GM10248 (cell line): ENCODE measurements around the gene SH3PXD2B.
"Not testable (repeated sequence)": the region's sequence is repeated elsewhere in the genome, so short reads cannot be mapped to it uniquely, and the experiment has no call there.

Source experiments
- CTCF ChIA-PET: fragments of 300-600 bp; sonication (Branson Sonifier 250); formaldehyde crosslinking; extraction: SDS; loops from one replicate; lab custom pipeline; 2021; ENCODE audit warnings: antibody characterized with exemption; lab: Yijun Ruan, JAX
- POLR2A ChIA-PET: fragments of 350-650 bp; sonication (Branson Sonifier 250); formaldehyde crosslinking; extraction: SDS; loops from one replicate; lab custom pipeline; 2020; ENCODE audit warnings: antibody characterized with exemption; lab: Yijun Ruan, JAX
- DNase-seq: peaks from one replicate; pipeline ENCODE4 v3.0.0; 2012; ENCODE audit errors: extremely low spot score
- TF ChIP-seq, protein P1 (sequence below): IDR thresholded peaks from 2 replicates; pipeline ENCODE4 v1.5.1; 2012; ENCODE audit warnings: mild to moderate bottlenecking, low read depth; ENCODE audit errors: extremely low read depth, missing control alignments, control extremely low read depth

Gene SH3PXD2B

DNA sequence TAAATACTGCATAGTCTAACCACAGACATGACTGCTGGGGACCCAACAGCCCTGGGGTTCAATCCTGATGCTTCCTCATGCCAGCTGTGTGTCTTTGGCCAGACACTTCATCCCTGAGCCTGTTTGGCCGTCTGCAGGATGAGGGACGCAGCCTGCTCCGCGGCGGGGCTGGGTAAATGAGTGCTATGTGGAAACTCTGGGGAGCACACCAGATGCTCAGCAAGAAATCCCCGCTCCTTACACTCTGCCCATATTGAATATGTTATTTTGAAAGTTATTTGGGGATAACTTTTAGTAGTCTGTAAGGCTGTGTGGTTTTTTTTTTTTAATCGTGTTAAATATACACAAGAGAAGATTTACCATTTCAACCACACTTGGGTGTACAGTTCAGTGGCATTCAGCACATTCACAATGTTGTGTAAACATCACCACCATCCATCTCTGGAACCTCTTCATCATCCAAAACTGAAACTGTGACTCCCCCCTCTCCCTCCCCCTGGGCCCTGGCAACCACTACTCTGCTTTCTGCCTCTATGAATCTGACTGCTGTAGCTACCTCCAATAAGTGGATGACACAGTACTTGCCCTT lies 42.7 kb downstream of the SH3PXD2B start:
- CTCF ChIA-PET, result no interaction called here
- POLR2A ChIA-PET, result interaction anchor here (0.6 kb wide), 1 partner anchor 652 kb away, joined by 6 read pairs; no protein-coding TSS in a partner anchor
- TF ChIP-seq, protein P1, sequence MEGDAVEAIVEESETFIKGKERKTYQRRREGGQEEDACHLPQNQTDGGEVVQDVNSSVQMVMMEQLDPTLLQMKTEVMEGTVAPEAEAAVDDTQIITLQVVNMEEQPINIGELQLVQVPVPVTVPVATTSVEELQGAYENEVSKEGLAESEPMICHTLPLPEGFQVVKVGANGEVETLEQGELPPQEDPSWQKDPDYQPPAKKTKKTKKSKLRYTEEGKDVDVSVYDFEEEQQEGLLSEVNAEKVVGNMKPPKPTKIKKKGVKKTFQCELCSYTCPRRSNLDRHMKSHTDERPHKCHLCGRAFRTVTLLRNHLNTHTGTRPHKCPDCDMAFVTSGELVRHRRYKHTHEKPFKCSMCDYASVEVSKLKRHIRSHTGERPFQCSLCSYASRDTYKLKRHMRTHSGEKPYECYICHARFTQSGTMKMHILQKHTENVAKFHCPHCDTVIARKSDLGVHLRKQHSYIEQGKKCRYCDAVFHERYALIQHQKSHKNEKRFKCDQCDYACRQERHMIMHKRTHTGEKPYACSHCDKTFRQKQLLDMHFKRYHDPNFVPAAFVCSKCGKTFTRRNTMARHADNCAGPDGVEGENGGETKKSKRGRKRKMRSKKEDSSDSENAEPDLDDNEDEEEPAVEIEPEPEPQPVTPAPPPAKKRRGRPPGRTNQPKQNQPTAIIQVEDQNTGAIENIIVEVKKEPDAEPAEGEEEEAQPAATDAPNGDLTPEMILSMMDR, result no peak
- DNase-seq, result no peak

DNA sequence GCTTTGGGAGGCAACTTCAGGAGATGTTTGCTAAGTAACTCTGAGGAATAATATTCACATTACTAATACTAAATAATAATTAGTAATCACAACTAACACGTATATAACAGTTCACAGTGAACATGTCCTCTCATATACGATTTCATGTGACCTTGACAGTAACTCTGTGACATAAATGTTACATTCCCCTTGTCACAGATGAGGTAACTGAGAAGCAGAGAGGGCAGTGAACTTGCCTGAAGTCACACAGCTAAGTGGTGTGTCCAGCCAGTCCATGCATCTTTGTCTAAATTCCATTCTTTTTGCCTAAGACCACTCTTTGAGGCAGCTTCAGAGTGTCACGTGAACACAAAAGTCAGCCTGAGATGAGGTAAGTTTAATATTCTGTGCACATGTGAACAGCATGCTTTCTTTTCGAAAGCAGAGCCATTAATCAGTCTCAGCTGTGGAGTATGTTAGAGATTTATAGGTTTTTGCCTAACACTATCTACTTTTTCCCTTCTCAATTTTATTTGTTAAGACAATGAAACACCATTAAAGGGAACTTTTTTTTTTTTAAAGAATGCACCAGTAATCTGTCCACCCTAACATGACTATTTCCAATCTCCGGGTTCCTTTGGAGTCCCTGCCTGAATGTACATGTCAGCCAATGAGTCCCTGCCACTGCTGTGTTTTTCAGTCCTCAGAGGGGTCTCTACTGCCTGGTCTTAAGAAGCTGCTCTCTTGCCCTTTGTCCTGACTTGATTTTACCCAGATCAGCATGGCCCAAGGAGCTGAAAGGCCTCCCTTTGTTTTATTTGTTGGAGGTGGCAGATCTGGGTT lies 43.5 kb downstream of the SH3PXD2B start:
- DNase-seq, result no peak
- TF ChIP-seq, protein P1, result no peak
- POLR2A ChIA-PET, result interaction anchor here (0.6 kb wide), 1 partner anchor 652 kb away, joined by 6 read pairs; no protein-coding TSS in a partner anchor
- CTCF ChIA-PET, result no interaction called here

DNA sequence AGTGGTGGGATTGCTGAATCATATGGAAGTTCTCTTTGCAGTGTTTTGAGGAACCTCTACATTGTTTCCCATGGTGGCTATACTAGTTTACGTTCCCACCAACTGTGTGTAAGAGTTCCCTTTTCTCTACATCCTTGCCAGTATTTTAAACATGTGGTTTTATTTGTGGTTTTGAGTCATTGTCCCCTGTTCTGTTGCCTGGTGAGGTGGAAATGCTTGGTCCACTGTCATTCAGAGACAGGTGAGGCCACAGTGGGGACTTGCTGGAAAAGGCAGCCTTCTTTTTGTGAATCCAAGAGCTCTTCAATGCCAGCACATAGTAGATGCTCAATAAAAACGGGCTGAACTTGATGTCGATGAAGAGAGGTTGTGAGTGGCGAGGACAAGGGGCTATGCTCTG lies 44.2 kb downstream of the SH3PXD2B start:
- DNase-seq, result no peak
- ChIA-PET POLR2A (no interaction called here), CTCF (interaction anchor here (1.5 kb wide), 1 partner anchor 15 kb away, joined by 4 read pairs; no protein-coding TSS in a partner anchor)
- TF ChIP-seq, protein P1, result no peak

DNA sequence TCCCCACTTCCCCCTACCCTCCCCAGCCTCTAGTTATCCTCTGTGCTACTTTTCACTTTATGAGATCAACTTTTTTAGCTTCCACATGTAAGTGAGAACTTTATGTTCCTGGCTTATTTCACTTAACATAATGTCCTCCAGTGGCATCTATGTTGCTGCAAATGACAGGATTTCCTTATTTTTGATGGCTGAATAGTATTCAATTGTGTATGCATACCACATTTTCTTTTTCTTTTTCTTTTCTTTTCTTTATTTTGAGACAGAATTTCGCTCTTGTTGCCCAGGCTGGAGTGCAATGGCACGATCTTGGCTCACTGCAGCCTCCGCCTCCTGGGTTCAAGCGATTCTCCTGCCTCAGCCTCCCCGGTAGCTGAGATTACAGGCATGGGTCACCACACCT lies 44.8 kb downstream of the SH3PXD2B start:
- DNase-seq, POLR2A ChIA-PET: not testable (repeated sequence)
- CTCF ChIA-PET, result interaction anchor here (1.5 kb wide), 1 partner anchor 16 kb away, joined by 4 read pairs; no protein-coding TSS in a partner anchor

DNA sequence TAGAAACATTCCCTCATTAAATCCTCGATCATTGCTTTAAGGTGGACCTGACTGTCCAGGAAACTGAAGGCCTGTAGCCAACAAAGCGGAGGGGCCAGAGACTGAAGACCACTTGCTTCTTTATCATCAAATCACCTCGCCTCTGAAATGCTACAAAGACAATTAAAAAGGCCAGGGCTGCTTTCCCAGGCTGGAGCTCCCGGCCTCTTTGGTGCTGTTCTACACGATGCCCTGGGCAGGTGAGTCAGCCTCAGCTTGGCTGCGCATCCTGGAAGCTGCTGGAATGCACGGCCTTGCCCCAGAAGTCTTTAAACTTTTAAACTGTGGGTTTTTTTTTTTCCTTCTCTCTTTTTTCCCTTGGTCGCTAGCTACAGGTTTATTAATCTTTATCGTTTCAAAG lies 46.5 kb downstream of the SH3PXD2B start:
- ChIA-PET CTCF (interaction anchor here (0.9 kb wide), 1 partner anchor 18 kb away, joined by 3 read pairs; no protein-coding TSS in a partner anchor), POLR2A (no interaction called here)
- DNase-seq, result no peak
- TF ChIP-seq, protein P1, result no peak

DNA sequence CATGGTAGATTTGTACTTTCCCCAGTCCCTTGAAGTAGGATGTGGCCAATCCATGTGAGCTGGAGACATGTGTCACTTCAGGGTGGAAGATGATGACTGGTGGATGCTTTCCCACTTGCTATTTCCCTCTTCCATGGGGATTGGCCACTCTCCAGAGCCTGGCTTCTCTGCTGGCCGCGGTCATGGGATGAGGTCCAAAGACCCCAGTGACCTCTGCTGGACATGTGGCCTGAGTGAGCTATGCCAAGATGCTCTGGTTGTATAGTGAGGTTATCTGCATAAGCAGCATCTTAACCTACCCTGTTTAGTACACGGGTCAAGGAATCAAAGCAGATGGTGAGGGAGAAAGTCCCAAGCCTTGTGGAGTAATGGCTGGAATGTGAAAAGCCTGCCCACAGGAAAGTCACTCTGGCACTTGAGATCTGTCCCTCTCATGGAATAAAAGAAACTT lies 47.1 kb downstream of the SH3PXD2B start:
- TF ChIP-seq, protein P1, result no peak
- ChIA-PET POLR2A (no interaction called here), CTCF (interaction anchor here (0.9 kb wide), 1 partner anchor 19 kb away, joined by 3 read pairs; no protein-coding TSS in a partner anchor)
- no peak for DNase-seq
